Choroid plexus epithelial cell (primary cell): ENCODE measurements around the gene TTC28.
A peak's percentile ranks its signal among the peaks of the same experiment; 100 is the strongest.

ENCODE experiments used
- DNase-seq: peaks from one replicate; pipeline ENCODE4 v3.0.0-alpha.2; 2010; ENCODE audit warnings: low read depth
- H3K4me3 ChIP-seq: 2 replicates; pipeline ENCODE4 v1.5.1; 2011; ENCODE audit warnings: low read depth, mild to moderate bottlenecking, control low read depth, low read length, moderate library complexity
- TF ChIP-seq, protein P1 (sequence below): conservative IDR thresholded peaks from 2 replicates; pipeline ENCODE4 v1.5.1; 2011; ENCODE audit warnings: low read depth, mild to moderate bottlenecking, control low read depth, inconsistent platforms, low read length, moderate library complexity

The TTC28 gene

DNA sequence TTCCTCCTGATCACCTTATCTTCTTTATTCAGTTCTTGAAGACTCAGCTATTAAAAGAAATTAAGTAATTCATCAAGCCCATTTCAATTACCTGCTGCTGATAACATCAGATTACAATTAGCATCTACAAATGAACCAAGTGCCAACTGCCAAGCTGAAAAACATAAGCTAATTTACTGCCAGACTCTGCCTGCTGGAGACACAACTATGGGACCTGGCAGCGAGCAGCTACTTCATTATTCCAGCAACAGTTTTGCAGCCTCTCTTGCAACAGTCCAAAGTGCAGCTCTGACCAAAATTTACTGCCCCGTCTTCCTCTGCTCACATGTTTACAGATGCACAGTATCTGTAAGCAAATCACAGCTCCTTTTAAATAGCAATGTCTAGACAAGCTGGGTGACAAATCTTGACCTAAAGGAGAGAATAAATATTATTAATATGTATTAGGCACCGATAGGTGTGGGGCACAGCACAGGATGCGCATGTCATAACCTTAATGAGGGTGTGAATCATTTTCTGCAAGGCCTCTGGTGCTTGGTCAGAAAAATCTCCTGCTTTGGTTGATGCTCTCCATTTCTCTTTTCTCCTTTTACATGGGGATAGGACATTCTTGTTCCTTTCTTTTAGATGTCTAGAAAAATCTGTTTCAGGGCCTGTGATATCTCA, 528.4 kb downstream of the TTC28 start:
- no peak for DNase-seq
- H3K4me3 ChIP-seq: no peak overlapping the region
- TF ChIP-seq, protein P1, sequence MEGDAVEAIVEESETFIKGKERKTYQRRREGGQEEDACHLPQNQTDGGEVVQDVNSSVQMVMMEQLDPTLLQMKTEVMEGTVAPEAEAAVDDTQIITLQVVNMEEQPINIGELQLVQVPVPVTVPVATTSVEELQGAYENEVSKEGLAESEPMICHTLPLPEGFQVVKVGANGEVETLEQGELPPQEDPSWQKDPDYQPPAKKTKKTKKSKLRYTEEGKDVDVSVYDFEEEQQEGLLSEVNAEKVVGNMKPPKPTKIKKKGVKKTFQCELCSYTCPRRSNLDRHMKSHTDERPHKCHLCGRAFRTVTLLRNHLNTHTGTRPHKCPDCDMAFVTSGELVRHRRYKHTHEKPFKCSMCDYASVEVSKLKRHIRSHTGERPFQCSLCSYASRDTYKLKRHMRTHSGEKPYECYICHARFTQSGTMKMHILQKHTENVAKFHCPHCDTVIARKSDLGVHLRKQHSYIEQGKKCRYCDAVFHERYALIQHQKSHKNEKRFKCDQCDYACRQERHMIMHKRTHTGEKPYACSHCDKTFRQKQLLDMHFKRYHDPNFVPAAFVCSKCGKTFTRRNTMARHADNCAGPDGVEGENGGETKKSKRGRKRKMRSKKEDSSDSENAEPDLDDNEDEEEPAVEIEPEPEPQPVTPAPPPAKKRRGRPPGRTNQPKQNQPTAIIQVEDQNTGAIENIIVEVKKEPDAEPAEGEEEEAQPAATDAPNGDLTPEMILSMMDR: no peak

DNA sequence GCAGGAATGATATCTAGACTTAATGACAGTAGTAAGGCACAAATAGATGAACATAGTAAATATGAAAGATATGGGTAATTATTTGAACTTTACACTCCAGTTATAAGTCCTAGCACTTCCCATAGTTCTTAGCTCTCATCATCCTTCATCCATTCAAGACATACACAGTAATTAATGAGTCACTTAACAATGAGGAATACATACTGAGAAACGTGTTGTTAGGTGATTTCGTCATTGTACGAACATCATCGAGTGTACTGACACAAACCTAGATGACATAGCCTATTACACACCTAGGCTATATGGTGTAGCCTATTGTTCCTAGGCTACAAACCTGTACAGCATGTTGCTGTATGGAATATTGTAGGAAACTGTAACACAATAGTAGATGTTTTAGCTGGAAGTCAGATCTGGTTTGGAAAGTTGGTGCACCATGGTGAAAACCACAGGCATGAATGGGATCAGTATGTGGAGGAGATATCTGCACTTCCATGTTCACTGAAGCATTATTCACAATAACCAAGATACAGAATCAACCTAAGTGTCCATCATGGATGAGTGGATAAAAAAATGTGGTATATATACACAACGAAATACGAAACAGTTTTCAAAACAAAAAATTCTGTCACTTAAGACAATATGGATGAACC, 530.7 kb downstream of the TTC28 start:
- TF ChIP-seq, protein P1: no peak
- no peak for DNase-seq
- H3K4me3 ChIP-seq: no peak overlapping the region

DNA sequence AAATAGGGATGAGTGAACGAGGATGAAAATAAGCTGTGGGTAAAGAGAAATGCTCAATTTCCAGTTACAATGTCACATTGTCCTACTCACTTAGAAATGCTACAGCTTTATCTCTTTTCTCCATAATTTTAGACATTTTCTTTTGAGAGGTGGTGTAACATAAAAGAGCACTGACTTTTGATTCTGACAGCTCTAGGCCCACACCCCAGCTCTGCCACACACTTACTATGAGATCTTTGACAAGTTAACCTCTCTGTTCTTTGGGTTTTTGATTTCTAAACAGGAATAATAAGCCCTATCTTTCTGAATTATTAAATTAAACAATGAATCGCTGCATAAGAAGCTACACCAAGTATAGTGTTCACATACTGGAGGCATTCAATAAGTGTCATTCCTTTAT, 532.2 kb downstream of the TTC28 start:
- DNase-seq: no peak
- TF ChIP-seq, protein P1: no peak
- H3K4me3 ChIP-seq: no peak overlapping the region

DNA sequence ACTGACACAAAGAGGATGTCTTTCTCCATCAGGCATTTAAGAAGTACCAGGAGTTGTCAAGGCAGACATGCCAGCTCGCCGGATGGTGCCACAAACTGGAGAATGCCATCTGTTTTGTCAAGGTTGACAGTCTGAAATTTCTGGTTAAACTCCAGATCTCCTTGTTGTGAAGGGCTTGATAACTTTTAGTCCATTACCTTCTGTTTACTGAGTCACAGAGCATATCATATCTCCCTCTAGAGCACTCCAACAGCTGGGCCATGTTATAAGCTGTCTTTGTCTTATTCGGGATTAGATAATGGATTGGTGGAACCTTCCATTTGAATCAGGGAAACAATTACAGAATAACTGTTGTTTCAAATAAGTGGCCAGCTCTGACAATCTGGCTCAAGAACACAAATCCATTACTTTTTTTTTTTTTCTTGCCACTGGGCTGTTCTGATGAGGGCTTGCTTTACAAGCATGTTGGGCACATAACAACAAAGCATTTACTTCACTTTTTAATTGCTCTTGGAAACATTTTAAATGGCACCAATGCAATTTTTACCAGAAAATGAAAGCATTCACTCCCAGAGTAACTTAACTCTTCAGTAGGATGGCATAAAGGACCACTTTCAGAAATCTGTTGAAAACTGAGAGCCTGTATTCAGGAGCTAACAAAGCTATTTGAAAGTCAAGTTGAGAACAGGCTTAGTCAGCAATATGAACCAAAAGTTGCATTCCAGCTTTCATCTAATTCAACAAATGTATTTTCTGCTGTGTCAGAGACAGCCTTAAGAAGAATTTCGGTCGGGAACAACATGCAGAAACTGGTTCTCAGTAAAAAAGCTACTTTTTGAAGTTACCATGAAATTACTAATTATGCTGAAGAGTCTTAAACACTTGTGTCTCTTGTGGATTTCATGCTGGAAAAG, 533.0 kb downstream of the TTC28 start:
- H3K4me3 ChIP-seq: no peak overlapping the region
- DNase-seq: peak; percentile 57
- TF ChIP-seq, protein P1: no peak

DNA sequence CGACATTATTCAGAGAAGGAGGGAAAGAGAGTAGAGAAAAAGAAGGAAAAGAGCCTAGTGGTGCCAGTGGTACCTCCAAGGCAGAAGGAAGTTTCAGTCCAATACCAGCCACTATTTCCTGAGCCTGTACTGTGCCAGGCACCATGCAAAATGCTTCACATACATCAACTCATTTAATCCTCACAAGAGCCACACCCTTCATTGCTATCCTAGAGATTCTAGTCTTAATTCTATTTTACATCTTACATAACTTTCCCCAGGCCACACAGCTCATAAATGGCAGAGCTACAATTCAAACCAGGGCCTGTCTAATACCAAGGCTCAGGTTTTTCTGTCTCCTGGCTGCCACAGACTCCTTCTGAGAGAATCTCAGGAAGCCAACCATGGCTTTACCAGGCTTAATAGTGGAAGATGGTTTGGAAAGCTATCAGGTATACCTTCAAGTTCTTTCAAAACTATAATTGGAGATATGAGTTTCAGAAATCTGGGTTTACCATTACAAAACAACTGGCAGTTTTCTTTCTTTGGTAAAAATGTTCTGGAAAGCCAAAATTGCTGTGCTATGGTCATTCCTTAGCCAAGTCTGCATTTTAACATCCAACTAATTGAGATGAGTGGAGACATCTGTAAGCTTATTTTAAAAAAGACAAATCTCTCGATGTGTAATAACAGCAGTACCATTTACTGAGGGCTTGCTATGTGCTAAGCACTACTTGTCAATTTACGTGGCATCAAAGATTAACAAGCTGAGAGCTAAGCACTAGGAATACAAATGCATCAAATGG, 535.5 kb downstream of the TTC28 start:
- TF ChIP-seq, protein P1: no peak
- no peak for DNase-seq
- no peak overlapping the region for H3K4me3 ChIP-seq

DNA sequence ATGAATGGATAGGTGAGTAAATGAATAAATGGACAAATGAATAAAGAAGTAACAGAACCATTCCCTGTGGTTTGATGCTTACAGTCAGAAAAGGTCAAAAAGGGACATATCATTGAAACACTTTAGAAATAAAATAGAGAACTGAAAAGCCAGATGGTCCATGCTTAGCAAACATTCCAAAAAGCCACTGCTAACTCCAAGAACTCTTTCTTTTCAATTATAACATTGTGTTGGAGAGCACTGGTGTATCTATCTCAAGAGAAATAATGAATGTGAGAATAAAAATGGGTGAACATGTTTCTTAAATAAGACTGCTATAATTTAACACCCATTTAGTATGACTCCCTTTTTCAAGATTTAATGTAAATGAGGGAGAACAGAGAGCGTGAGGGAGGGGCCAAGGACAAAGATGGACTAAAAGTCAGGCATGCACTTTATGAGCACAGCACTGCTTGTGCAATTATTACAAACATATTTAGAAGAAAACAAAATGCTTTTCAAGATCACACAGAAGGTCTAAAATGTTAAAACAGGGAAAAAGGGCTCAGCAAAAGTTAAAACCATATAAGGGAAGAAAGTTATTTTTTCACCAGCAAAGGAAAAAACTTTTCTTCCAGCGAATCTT, 536.3 kb downstream of the TTC28 start:
- DNase-seq: no peak
- TF ChIP-seq, protein P1: no peak
- H3K4me3 ChIP-seq: no peak overlapping the region
